Measurements from ENCODE around the gene TDRD7.

- TF ChIP-seq CTCF (conservative IDR thresholded peaks at IDR 0.05; ENCODE audit: low read depth, low read length) = no peak
- TF ChIP-seq EZH2 (IDR thresholded peaks at IDR 0.05; ENCODE audit: borderline replicate concordance, low read depth, low read length, poor library complexity, severe bottlenecking) = no peak
Observed at GRCh38 chr9:97514531-97514930, 102.6 kb downstream of the TDRD7 start.

All from A673 (cell line).